ENCODE measurements around the gene EYS.
"Not testable (repeated sequence)": the region's sequence is repeated elsewhere in the genome, so short reads cannot be mapped to it uniquely, and the experiment has no call there.

EYS gene

GRCh38 chr6:63774961-63775360 is 1932.1 kb downstream of the EYS start:
- DNase-seq (ENCODE audit: low read depth), result no peak
- no peak for TF ChIP-seq CTCF (IDR thresholded peaks at IDR 0.05; ENCODE audit: insufficient read depth, low read depth, low read length, missing control alignments)

GRCh38 chr6:63773200-63773599 is 1933.8 kb downstream of the EYS start:
- H3K4me3 ChIP-seq (ENCODE audit: low read depth, low read length), result no peak overlapping the region
- DNase-seq (ENCODE audit: low read depth), result no peak
- no peak for TF ChIP-seq CTCF (IDR thresholded peaks at IDR 0.05; ENCODE audit: insufficient read depth, low read depth, low read length, missing control alignments)

More at GRCh38 chr6:63774961-63775360, 1932.1 kb downstream of the EYS start:
- H3K4me3 ChIP-seq (ENCODE audit: low read depth, low read length), result no peak overlapping the region

- TF ChIP-seq CTCF (IDR thresholded peaks at IDR 0.05; ENCODE audit: insufficient read depth, low read depth, low read length, missing control alignments), result no peak
- no peak for DNase-seq (ENCODE audit: low read depth)
- no peak overlapping the region for H3K4me3 ChIP-seq (ENCODE audit: low read depth, low read length)
Measured at GRCh38 chr6:63765828-63766227, 1941.2 kb downstream of the EYS start.

GRCh38 chr6:63764318-63764916 is 1942.6 kb downstream of the EYS start:
- DNase-seq (ENCODE audit: low read depth), result peak; percentile 63
- no peak overlapping the region for H3K4me3 ChIP-seq (ENCODE audit: low read depth, low read length)
- TF ChIP-seq CTCF (IDR thresholded peaks at IDR 0.05; ENCODE audit: insufficient read depth, low read depth, low read length, missing control alignments), result peak; percentile 16

- H3K4me3 ChIP-seq (ENCODE audit: low read depth, low read length), result no peak overlapping the region
- no peak for TF ChIP-seq CTCF (IDR thresholded peaks at IDR 0.05; ENCODE audit: insufficient read depth, low read depth, low read length, missing control alignments)
- no peak for DNase-seq (ENCODE audit: low read depth)
Measured at GRCh38 chr6:63760199-63760598, 1946.8 kb downstream of the EYS start.

- no peak overlapping the region for H3K4me3 ChIP-seq (ENCODE audit: low read depth, low read length)
- no peak for TF ChIP-seq CTCF (IDR thresholded peaks at IDR 0.05; ENCODE audit: insufficient read depth, low read depth, low read length, missing control alignments)
- no peak for DNase-seq (ENCODE audit: low read depth)
Measured at GRCh38 chr6:63759605-63760105, 1947.4 kb downstream of the EYS start.

GRCh38 chr6:63757826-63758225 is 1949.2 kb downstream of the EYS start:
- no peak for TF ChIP-seq CTCF (IDR thresholded peaks at IDR 0.05; ENCODE audit: insufficient read depth, low read depth, low read length, missing control alignments)
- H3K4me3 ChIP-seq (ENCODE audit: low read depth, low read length), result no peak overlapping the region
- DNase-seq (ENCODE audit: low read depth), result no peak

- DNase-seq (ENCODE audit: low read depth); H3K4me3 ChIP-seq (ENCODE audit: low read depth, low read length): not testable (repeated sequence)
Measured at GRCh38 chr6:63757275-63757674, 1949.8 kb downstream of the EYS start.
